Fibroblast of villous mesenchyme (primary cell): ENCODE results near the gene VMO1. TPM values are rescaled to one million over a fixed set of nuclear protein-coding genes. Genes with fewer than 3 reads are reported as not detected.

Experiments
- DNase-seq: peaks from one replicate; pipeline ENCODE4 v3.0.0-alpha.2; 2010; ENCODE audit warnings: low read depth
- H3K4me3 ChIP-seq: 2 replicates; pipeline ENCODE4 v1.5.1; 2011; ENCODE audit warnings: low read depth, mild to moderate bottlenecking, low read length
- total RNA-seq: library from RNA; depleted of rRNA; stranded (reverse); fragments of >200 nt; gene quantifications from 2 replicates; pipeline ENCODE4 v1.2.3, GENCODE V29; 2012
- TF ChIP-seq, protein P1 (sequence below): IDR thresholded peaks from 2 replicates; pipeline ENCODE4 v1.5.1; 2012; ENCODE audit warnings: low read depth, mild to moderate bottlenecking, low read length; ENCODE audit not compliant: insufficient read depth

Gene VMO1
- total RNA-seq, 1 donor = not detected

DNA sequence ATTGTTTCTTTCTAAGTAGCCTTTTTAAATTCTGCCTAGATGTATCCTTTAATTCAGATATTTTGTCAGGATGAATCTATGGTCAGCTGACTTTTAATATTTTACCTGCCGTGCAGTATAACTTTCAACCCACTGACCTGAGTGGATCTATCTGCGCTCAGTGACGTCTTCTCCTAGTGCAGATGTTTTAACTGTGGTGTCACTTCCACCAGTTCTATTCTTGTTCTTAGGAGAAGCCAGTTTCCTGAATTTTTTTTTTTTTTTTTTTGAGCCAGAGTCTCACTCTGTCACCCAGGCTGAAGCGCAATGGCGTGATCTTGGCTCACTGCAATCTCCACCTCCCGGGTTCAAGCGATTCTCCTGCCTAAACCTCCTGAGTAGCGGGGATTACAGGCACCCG lies 19.4 kb downstream of the VMO1 start:
- H3K4me3 ChIP-seq = no peak overlapping the region
- TF ChIP-seq, protein P1, sequence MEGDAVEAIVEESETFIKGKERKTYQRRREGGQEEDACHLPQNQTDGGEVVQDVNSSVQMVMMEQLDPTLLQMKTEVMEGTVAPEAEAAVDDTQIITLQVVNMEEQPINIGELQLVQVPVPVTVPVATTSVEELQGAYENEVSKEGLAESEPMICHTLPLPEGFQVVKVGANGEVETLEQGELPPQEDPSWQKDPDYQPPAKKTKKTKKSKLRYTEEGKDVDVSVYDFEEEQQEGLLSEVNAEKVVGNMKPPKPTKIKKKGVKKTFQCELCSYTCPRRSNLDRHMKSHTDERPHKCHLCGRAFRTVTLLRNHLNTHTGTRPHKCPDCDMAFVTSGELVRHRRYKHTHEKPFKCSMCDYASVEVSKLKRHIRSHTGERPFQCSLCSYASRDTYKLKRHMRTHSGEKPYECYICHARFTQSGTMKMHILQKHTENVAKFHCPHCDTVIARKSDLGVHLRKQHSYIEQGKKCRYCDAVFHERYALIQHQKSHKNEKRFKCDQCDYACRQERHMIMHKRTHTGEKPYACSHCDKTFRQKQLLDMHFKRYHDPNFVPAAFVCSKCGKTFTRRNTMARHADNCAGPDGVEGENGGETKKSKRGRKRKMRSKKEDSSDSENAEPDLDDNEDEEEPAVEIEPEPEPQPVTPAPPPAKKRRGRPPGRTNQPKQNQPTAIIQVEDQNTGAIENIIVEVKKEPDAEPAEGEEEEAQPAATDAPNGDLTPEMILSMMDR = no peak
- DNase-seq = no peak

DNA sequence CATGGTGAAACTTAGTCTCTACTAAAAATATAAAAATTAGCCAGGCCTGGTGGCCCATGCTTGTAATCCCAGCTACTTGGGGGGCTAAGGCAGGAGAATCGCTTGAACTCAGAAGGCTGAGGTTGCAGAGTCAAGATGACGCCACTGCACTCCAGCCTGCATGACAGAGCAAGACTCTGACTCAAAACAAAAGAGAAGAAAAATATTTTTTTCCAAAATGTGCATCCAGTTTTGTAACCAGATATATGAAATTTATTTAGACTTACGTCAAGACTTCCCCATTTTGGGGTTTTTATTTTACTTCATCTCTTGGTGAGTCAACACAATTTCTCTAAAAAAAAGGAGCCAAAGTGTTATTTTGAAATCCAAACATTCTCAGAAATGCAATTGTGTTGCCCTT lies 20.0 kb downstream of the VMO1 start:
- TF ChIP-seq, protein P1 = no peak
- no peak overlapping the region for H3K4me3 ChIP-seq
- no peak for DNase-seq

DNA sequence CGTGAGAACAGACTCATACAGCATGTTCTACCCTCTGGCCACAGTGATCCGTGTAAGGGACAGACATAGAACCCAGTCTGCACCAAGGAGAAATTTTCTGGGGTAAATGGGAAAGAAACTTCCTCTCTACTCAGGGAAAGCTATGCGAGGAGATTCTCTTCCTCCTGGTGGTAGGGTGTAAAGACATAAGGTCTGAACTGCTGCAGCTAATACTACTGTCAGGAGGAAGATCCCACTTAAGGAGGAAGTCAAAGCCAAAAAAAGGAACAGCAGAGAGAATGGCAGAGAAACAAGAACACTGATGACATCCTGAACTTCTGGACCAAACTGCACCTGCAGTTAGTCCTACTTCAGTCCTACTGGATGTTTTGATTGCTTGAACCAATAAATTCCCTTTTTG lies 21.6 kb downstream of the VMO1 start:
- H3K4me3 ChIP-seq = no peak overlapping the region
- TF ChIP-seq, protein P1 = no peak
- no peak for DNase-seq

DNA sequence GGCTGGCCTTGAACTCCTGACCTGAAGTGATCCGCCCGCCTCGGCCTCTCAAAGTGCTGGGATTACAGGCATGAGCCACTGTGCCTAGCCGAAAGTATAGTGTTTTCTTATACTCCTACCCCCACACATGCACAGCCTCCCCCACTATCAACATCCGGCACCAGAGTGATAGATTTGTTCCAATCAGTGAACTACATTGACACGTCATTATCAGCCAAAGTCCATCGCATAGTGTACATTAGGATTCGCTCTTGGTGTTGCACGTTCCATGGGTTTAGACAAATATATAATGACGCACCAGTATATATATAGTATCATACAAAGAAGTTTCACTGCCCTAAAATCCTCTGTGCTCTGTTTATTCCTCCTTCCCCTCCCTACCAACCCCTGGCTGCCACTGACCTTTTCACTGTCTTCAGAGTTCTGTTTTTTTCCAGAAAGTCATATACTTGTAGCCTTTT lies 26.4 kb downstream of the VMO1 start:
- DNase-seq = no peak
- H3K4me3 ChIP-seq = no peak overlapping the region
- TF ChIP-seq, protein P1 = no peak

DNA sequence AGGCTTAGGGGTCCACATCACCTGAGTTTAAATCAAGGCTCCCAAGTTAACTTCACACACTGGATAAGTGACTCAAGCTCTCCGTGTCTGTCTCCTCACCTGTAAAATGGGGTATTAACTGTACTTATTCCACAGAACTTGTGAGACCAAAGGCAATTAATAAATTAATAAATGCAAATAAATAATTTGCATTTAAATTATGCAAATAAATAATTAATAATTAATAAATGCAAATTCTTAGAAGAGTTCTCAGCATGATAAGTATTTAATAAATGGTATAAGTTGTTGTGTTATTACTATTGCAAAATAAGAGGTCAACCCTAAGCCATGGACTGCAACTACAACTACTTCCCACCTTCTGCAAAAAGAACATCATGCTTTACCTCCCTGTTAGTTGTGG lies 32.8 kb downstream of the VMO1 start:
- no peak overlapping the region for H3K4me3 ChIP-seq
- TF ChIP-seq, protein P1 = no peak

DNA sequence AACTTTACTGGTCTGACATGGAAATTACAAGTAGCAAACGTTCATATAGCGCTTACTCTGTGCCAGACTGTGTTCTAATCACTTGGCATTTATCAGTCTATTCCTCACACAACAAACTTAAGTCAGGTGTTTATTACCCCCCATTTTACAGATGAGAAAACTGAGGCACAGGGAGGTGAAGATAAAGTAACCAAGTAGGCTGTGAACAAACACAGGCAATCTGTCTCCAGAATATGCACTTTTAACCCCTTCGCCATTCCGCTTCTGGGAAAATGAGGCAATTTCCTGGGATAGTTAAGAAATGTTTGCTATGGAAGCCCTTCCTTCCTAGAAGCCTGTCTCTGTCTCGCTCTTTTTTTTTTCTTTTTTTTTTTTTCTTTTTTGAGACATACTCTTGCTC lies 34.2 kb downstream of the VMO1 start:
- DNase-seq = peak; percentile 47
- TF ChIP-seq, protein P1 = no peak
- no peak overlapping the region for H3K4me3 ChIP-seq

More for the DNA sequence above, 32.8 kb downstream of the VMO1 start:
- no peak for DNase-seq

DNA sequence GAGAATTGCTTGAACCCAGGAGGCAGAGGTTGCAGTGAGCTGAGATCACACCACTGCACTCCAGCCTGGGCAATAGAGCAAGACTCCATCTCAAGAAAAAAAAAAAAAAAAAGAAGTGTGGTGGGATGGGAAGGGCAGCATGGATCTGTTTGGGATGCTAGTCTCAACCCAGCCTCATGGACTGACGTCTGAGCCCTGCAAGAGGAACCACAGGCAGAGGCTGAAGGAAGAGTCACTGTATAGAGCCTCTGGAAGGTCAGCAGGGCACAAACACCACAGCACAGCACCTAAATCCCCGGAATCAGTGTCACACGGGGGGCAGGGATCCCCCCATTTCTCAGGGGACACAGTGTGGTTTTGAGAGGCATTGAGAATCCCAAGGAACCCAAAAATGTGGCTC lies 35.6 kb downstream of the VMO1 start:
- TF ChIP-seq, protein P1 = no peak
- DNase-seq = no peak
- H3K4me3 ChIP-seq = no peak overlapping the region
